Activated B cell treated with CpG ODN at 0.5 μM for 24 hours (primary cell): ENCODE results near the gene HMGB4. TPM values are rescaled to one million over a fixed set of nuclear protein-coding genes. Genes with fewer than 3 reads are reported as not detected.

Experiments
- ATAC-seq: fragments of 200-7000 bp; cut with Tn5 transposase; one replicate; pipeline ENCODE4 v1.10.0; 2021; ENCODE audit warnings: low read depth, mild to moderate bottlenecking, moderate library complexity
- CTCF ChIA-PET: fragments of 350-600 bp; sonication (Branson Sonifier 250); formaldehyde crosslinking; loops from one replicate; lab custom pipeline; 2021; ENCODE audit warnings: antibody characterized with exemption; lab: Charles Lee
- POLR2A ChIA-PET: fragments of 350-600 bp; sonication (Branson Sonifier 250); formaldehyde crosslinking; loops from one replicate; lab custom pipeline; 2021; ENCODE audit warnings: antibody characterized with exemption; lab: Charles Lee
- DNase-seq: peaks from one replicate; pipeline ENCODE4 v3.0.0; 2022
- H3K27ac Mint-ChIP-seq: one replicate; pipeline ENCODE4 v1.8.0; 2020; ENCODE audit warnings: mixed read lengths
- H3K27me3 Mint-ChIP-seq: one replicate; pipeline ENCODE4 v1.8.0; 2021; ENCODE audit warnings: mixed read lengths
- H3K36me3 Mint-ChIP-seq: one replicate; pipeline ENCODE4 v1.8.0; 2021; ENCODE audit warnings: low read depth, mixed read lengths
- H3K4me1 Mint-ChIP-seq: one replicate; pipeline ENCODE4 v1.8.0; 2021; ENCODE audit warnings: mixed read lengths
- H3K4me3 Mint-ChIP-seq: one replicate; pipeline ENCODE4 v1.8.0; 2020; ENCODE audit warnings: mild to moderate bottlenecking, mixed read lengths
- H3K9me3 Mint-ChIP-seq: one replicate; pipeline ENCODE4 v1.8.0; 2020; ENCODE audit warnings: mixed read lengths
- intact Hi-C: fragments of 100-400 bp; cut with micrococcal nuclease; formaldehyde crosslinking; loops from one replicate; pipeline ENCODE4 v1.15.1; 2024
- total RNA-seq: library from RNA; stranded (reverse); gene quantifications from 2 replicates; pipeline ENCODE4 v1.2.3, GENCODE V29; 2022
- TF ChIP-seq, protein P1 (sequence below): fragments of 200-600 bp; IDR thresholded peaks from one replicate; pipeline ENCODE4 v1.8.0; 2022; ENCODE audit warnings: antibody characterized with exemption, mild to moderate bottlenecking

Gene HMGB4
- total RNA-seq, 1 donor from 2014 or later, result not detected

DNA sequence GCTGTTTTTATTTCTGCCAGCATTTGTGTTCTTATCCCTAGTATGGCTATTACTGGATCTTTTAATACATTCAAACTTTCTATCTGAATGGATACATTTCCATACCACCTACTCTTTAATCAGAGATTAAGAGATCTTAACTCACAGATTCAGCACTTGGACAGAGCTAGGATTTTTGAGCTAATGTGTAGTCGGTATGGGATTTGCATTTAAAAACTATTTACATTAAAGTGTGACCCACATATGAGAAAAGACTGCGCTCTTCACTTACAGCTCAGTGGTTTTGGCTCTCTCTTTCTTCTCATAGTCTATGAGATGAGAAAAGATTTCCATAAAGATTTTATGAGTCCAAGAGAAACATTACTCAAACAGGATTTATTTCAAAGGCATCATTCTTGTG lies 16.4 kb downstream of the HMGB4 start:
- TF ChIP-seq, protein P1, sequence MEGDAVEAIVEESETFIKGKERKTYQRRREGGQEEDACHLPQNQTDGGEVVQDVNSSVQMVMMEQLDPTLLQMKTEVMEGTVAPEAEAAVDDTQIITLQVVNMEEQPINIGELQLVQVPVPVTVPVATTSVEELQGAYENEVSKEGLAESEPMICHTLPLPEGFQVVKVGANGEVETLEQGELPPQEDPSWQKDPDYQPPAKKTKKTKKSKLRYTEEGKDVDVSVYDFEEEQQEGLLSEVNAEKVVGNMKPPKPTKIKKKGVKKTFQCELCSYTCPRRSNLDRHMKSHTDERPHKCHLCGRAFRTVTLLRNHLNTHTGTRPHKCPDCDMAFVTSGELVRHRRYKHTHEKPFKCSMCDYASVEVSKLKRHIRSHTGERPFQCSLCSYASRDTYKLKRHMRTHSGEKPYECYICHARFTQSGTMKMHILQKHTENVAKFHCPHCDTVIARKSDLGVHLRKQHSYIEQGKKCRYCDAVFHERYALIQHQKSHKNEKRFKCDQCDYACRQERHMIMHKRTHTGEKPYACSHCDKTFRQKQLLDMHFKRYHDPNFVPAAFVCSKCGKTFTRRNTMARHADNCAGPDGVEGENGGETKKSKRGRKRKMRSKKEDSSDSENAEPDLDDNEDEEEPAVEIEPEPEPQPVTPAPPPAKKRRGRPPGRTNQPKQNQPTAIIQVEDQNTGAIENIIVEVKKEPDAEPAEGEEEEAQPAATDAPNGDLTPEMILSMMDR, result no peak
- no peak for DNase-seq
- ChIA-PET POLR2A (no interaction called here), CTCF (no interaction called here)
- H3K27ac Mint-ChIP-seq, result no peak overlapping the region
- intact Hi-C loops, result no loop called here
- no peaks in the 10 kb centered on the region for H3K4me1 Mint-ChIP-seq
- H3K9me3 Mint-ChIP-seq, result no peaks in the 10 kb centered on the region
- no peak for ATAC-seq
- H3K4me3 Mint-ChIP-seq, result no peak overlapping the region
- no peaks in the 10 kb centered on the region for H3K36me3 Mint-ChIP-seq
- no peaks in the 10 kb centered on the region for H3K27me3 Mint-ChIP-seq

DNA sequence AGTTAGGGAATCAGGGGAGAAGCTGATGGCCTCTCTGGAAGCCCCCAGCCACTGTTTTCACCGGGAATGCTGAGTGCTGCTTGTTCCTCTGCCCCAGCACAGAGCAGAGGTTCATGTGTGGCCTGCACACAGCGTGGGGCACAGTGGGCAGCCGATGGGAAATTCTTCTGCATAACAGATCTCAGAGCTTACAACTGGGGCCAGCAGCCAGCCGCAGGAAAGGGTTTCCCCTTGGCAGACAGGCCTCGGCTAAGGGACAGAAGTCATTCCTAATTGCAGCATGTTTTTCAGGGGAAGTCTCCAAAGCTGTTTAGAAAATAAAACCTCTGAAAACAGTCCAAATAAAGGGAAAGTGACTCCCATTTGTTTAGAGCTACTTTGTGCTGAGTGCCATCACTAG lies 22.6 kb downstream of the HMGB4 start:
- ChIA-PET CTCF (no interaction called here), POLR2A (no interaction called here)
- intact Hi-C loops, result no loop called here
- ATAC-seq, result no peak
- no peaks in the 10 kb centered on the region for H3K36me3 Mint-ChIP-seq
- H3K4me1 Mint-ChIP-seq, result no peaks in the 10 kb centered on the region
- H3K9me3 Mint-ChIP-seq, result peaks cover 2% of the 10 kb centered on the region
- TF ChIP-seq, protein P1, result no peak
- H3K27ac Mint-ChIP-seq, result no peak overlapping the region
- DNase-seq, result no peak
- no peak overlapping the region for H3K4me3 Mint-ChIP-seq
- peaks cover 8% of the 10 kb centered on the region for H3K27me3 Mint-ChIP-seq

GRCh38 chr1:33893147-33893830 lies 29.4 kb downstream of the HMGB4 start:
- H3K9me3 Mint-ChIP-seq, result peaks cover 2% of the 10 kb centered on the region
- H3K36me3 Mint-ChIP-seq, result no peaks in the 10 kb centered on the region
- H3K27me3 Mint-ChIP-seq, result peaks cover 2% of the 10 kb centered on the region
- H3K27ac Mint-ChIP-seq, result no peak overlapping the region
- H3K4me3 Mint-ChIP-seq, result no peak overlapping the region
- ATAC-seq, result no peak
- intact Hi-C loops, result no loop called here
- ChIA-PET POLR2A (no interaction called here), CTCF (no interaction called here)
- TF ChIP-seq, protein P1, result no peak
- no peak for DNase-seq
- no peaks in the 10 kb centered on the region for H3K4me1 Mint-ChIP-seq

DNA sequence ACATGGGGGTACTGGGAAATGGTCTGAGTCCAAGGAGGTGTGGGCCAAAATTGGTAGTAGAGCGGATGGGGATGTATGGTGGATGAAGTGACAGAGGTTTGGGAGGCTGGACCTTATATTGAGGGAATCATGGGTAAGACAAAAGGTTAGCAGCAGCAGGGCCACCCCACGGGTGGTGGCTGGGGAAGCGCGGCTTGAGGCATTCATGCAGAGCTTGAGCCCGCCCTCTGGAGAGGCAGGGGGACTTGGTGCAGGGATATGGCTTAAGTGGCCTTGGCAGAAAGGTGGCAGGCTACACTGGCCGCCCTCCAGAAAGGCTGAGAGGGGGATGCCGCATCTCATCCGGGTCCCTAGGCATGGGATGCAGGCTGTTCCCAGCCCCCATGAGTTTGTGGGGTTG lies 31.5 kb downstream of the HMGB4 start:
- intact Hi-C loops, result no loop called here
- TF ChIP-seq, protein P1, result no peak
- ATAC-seq (no peak), DNase-seq (no peak)
- Mint-ChIP-seq H3K4me3 (no peak overlapping the region), H3K27ac (no peak overlapping the region), H3K9me3 (peaks cover 2% of the 10 kb centered on the region), H3K27me3 (peaks cover 2% of the 10 kb centered on the region), H3K4me1 (no peaks in the 10 kb centered on the region), H3K36me3 (no peaks in the 10 kb centered on the region)
- CTCF ChIA-PET, result no interaction called here
- POLR2A ChIA-PET, result no interaction called here

- POLR2A ChIA-PET, result no interaction called here
Measured at GRCh38 chr1:33895976-33896375, 32.1 kb downstream of the HMGB4 start.

More at GRCh38 chr1:33895976-33896375, 32.1 kb downstream of the HMGB4 start:
- intact Hi-C loops, result no loop called here
- Mint-ChIP-seq H3K4me3 (no peak overlapping the region), H3K36me3 (no peaks in the 10 kb centered on the region), H3K9me3 (no peaks in the 10 kb centered on the region), H3K27ac (no peak overlapping the region), H3K4me1 (no peaks in the 10 kb centered on the region), H3K27me3 (peaks cover 2% of the 10 kb centered on the region)
- TF ChIP-seq, protein P1, result no peak
- no peak for ATAC-seq
- no peak for DNase-seq
- CTCF ChIA-PET, result no interaction called here
